RWPE1 (cell line): ENCODE results near the gene PRODH2.
A peak's percentile ranks its signal among the peaks of the same experiment; 100 is the strongest.

Source experiments
- CTCF ChIA-PET: fragments of 350-600 bp; sonication (Branson Sonifier 250); formaldehyde crosslinking; extraction: SDS; loops from one replicate; lab custom pipeline; 2021; lab: Yijun Ruan, JAX
- POLR2A ChIA-PET: fragments of 400-600 bp; formaldehyde crosslinking; extraction: SDS; loops from one replicate; lab custom pipeline; 2020; ENCODE audit warnings: antibody characterized with exemption; ENCODE audit not compliant: low non-redundant PET; lab: Yijun Ruan, JAX
- DNase-seq: peaks from one replicate; pipeline ENCODE4 v3.0.0; 2012; ENCODE audit warnings: low spot score
- H3K27ac ChIP-seq: fragments of 450-650 bp; 2 replicates; pipeline ENCODE4 v1.5.1; 2017
- CTCF ChIP-seq: fragments of 450-650 bp; conservative IDR thresholded peaks from 2 replicates; pipeline ENCODE4 v1.5.1; 2017; ENCODE audit warnings: low read depth, mild to moderate bottlenecking

PRODH2 gene

GRCh38 chr19:35828692-35829301 is 16.2 kb upstream of the PRODH2 start:
- TF ChIP-seq CTCF = no peak
- DNase-seq = peak; percentile 50
- POLR2A ChIA-PET = no interaction called here
- CTCF ChIA-PET = no interaction called here
- H3K27ac ChIP-seq = no peak overlapping the region

- ChIA-PET CTCF (no interaction called here), POLR2A (no interaction called here)
- no peak for TF ChIP-seq CTCF
- H3K27ac ChIP-seq = no peak overlapping the region
- no peak for DNase-seq
Observed at GRCh38 chr19:35824150-35824549, 11.5 kb upstream of the PRODH2 start.

- H3K27ac ChIP-seq = no peak overlapping the region
- no peak for DNase-seq
- no peak for TF ChIP-seq CTCF
- ChIA-PET CTCF (interaction anchor here (0.7 kb wide), 1 partner anchor 27 kb away, joined by 3 read pairs; no protein-coding TSS in a partner anchor), POLR2A (no interaction called here)
Observed at GRCh38 chr19:35822579-35822978, 9.9 kb upstream of the PRODH2 start.

- DNase-seq = no peak
- H3K27ac ChIP-seq = no peak overlapping the region
- ChIA-PET CTCF (no interaction called here), POLR2A (no interaction called here)
- TF ChIP-seq CTCF = no peak
Observed at GRCh38 chr19:35818445-35818844, 5.8 kb upstream of the PRODH2 start.

GRCh38 chr19:35816846-35817245 is 4.2 kb upstream of the PRODH2 start:
- H3K27ac ChIP-seq = no peak overlapping the region
- ChIA-PET CTCF (interaction anchor here (0.7 kb wide), 1 partner anchor 613 kb away, joined by 3 read pairs; no protein-coding TSS in a partner anchor), POLR2A (no interaction called here)
- TF ChIP-seq CTCF = no peak
- DNase-seq = no peak

- no peak for DNase-seq
- ChIA-PET CTCF (no interaction called here), POLR2A (no interaction called here)
- H3K27ac ChIP-seq = no peak overlapping the region
- no peak for TF ChIP-seq CTCF
Observed at GRCh38 chr19:35816262-35816661, 3.6 kb upstream of the PRODH2 start.
